ENCODE data around the gene GNE. TPM values are rescaled to one million over a fixed set of nuclear protein-coding genes. Genes with fewer than 3 reads are reported as not detected.
"Not testable (repeated sequence)": the region's sequence is repeated elsewhere in the genome, so short reads cannot be mapped to it uniquely, and the experiment has no call there.

The GNE gene
- total and polyA plus RNA-seq, 7 experiments from 2014 or later = 6.4 to 18.5 (median 13.1) TPM

GRCh38 chr9:36294996-36295395 is 36.7 kb upstream of the GNE start:
- H3K27ac Mint-ChIP-seq; H3K4me1 ChIP-seq (ENCODE audit: control insufficient read depth in 2 of 2, insufficient read depth in 2 of 2, low read length in 2 of 2); ATAC-seq; intact Hi-C loops (cut with micrococcal nuclease); H3K9me3 ChIP-seq (ENCODE audit: control insufficient read depth in 2 of 3, low read length in 3 of 3); H3K4me1 Mint-ChIP-seq; H3K36me3 ChIP-seq (ENCODE audit: control insufficient read depth in 2 of 3, insufficient read depth in 3 of 3, low read length in 3 of 3); H3K27me3 ChIP-seq (ENCODE audit: control insufficient read depth in 2 of 2, insufficient read depth in 2 of 2, low read length in 2 of 2); H3K9me3 Mint-ChIP-seq; POLR2A ChIA-PET; DNase-seq; H3K4me3 ChIP-seq (ENCODE audit: low read length); H3K36me3 Mint-ChIP-seq; H3K27ac ChIP-seq (ENCODE audit: low read depth, low read length); H3K4me3 Mint-ChIP-seq; H3K27me3 Mint-ChIP-seq: not testable (repeated sequence)
- CTCF ChIA-PET = interaction anchor here (0.6 kb wide), 1 partner anchor 9 kb away, joined by 4 read pairs; no protein-coding TSS in a partner anchor

GRCh38 chr9:36293918-36294317 is 35.7 kb upstream of the GNE start:
- H3K27me3 ChIP-seq (ENCODE audit: control insufficient read depth in 2 of 2, insufficient read depth in 2 of 2, low read length in 2 of 2) = no peaks in the 10 kb centered on the region
- H3K4me1 Mint-ChIP-seq = no peaks in the 10 kb centered on the region
- H3K9me3 Mint-ChIP-seq = no peaks in the 10 kb centered on the region
- no peaks in the 10 kb centered on the region for H3K4me1 ChIP-seq (ENCODE audit: control insufficient read depth in 2 of 2, insufficient read depth in 2 of 2, low read length in 2 of 2)
- intact Hi-C loops (cut with micrococcal nuclease) = no loop called here
- no peaks in the 10 kb centered on the region for H3K9me3 ChIP-seq (ENCODE audit: control insufficient read depth in 2 of 3, low read length in 3 of 3)
- H3K36me3 Mint-ChIP-seq = peaks cover 0 to 7% (median 0%) of the 10 kb centered on the region in 5 donors
- ChIA-PET CTCF (no interaction called here), POLR2A (no interaction called here)
- DNase-seq (no peak), ATAC-seq (no peak)
- no peak overlapping the region for H3K4me3 Mint-ChIP-seq
- H3K27ac ChIP-seq (ENCODE audit: low read depth, low read length) = no peak overlapping the region
- peaks cover 0 to 4% (median 0%) of the 10 kb centered on the region in 5 donors for H3K27me3 Mint-ChIP-seq
- H3K4me3 ChIP-seq (ENCODE audit: low read length) = no peak overlapping the region
- H3K36me3 ChIP-seq (ENCODE audit: control insufficient read depth in 2 of 3, insufficient read depth in 3 of 3, low read length in 3 of 3) = no peaks in the 10 kb centered on the region
- H3K27ac Mint-ChIP-seq = no peak overlapping the region

GRCh38 chr9:36293171-36293570 is 34.9 kb upstream of the GNE start:
- CTCF ChIA-PET = no interaction called here
- DNase-seq (no peak), ATAC-seq (no peak)
- no peak overlapping the region for H3K4me3 ChIP-seq (ENCODE audit: low read length)
- no peaks in the 10 kb centered on the region for H3K27me3 ChIP-seq (ENCODE audit: control insufficient read depth in 2 of 2, insufficient read depth in 2 of 2, low read length in 2 of 2)
- Mint-ChIP-seq H3K4me3 (no peak overlapping the region), H3K27me3 (peaks cover 0 to 4% (median 0%) of the 10 kb centered on the region in 5 donors), H3K27ac (no peak overlapping the region), H3K9me3 (no peaks in the 10 kb centered on the region), H3K36me3 (peaks cover 0 to 4% (median 0%) of the 10 kb centered on the region in 5 donors), H3K4me1 (no peaks in the 10 kb centered on the region)
- POLR2A ChIA-PET = no interaction called here
- no peaks in the 10 kb centered on the region for H3K4me1 ChIP-seq (ENCODE audit: control insufficient read depth in 2 of 2, insufficient read depth in 2 of 2, low read length in 2 of 2)
- H3K27ac ChIP-seq (ENCODE audit: low read depth, low read length) = no peak overlapping the region
- intact Hi-C loops (cut with micrococcal nuclease) = no loop called here
- no peaks in the 10 kb centered on the region for H3K9me3 ChIP-seq (ENCODE audit: control insufficient read depth in 2 of 3, low read length in 3 of 3)
- H3K36me3 ChIP-seq (ENCODE audit: control insufficient read depth in 2 of 3, insufficient read depth in 3 of 3, low read length in 3 of 3) = no peaks in the 10 kb centered on the region

- no peak for ATAC-seq
- H3K27ac ChIP-seq (ENCODE audit: low read depth, low read length) = no peak overlapping the region
- Mint-ChIP-seq H3K36me3 (peaks cover 0 to 4% (median 0%) of the 10 kb centered on the region in 5 donors), H3K27ac (no peak overlapping the region), H3K4me3 (no peak overlapping the region), H3K9me3 (no peaks in the 10 kb centered on the region), H3K27me3 (peaks cover 0 to 4% (median 0%) of the 10 kb centered on the region in 5 donors), H3K4me1 (peaks cover 0 to 3% (median 0%) of the 10 kb centered on the region in 7 donors)
- H3K4me3 ChIP-seq (ENCODE audit: low read length) = no peak overlapping the region
- H3K9me3 ChIP-seq (ENCODE audit: control insufficient read depth in 2 of 3, low read length in 3 of 3) = no peaks in the 10 kb centered on the region
- intact Hi-C loops (cut with micrococcal nuclease) = no loop called here
- no peaks in the 10 kb centered on the region for H3K4me1 ChIP-seq (ENCODE audit: control insufficient read depth in 2 of 2, insufficient read depth in 2 of 2, low read length in 2 of 2)
- no peak for DNase-seq
- H3K27me3 ChIP-seq (ENCODE audit: control insufficient read depth in 2 of 2, insufficient read depth in 2 of 2, low read length in 2 of 2) = no peaks in the 10 kb centered on the region
- H3K36me3 ChIP-seq (ENCODE audit: control insufficient read depth in 2 of 3, insufficient read depth in 3 of 3, low read length in 3 of 3) = no peaks in the 10 kb centered on the region
- ChIA-PET POLR2A (no interaction called here), CTCF (no interaction called here)
Observed at GRCh38 chr9:36292641-36293040, 34.4 kb upstream of the GNE start.

- no peaks in the 10 kb centered on the region for H3K36me3 ChIP-seq (ENCODE audit: control insufficient read depth in 2 of 3, insufficient read depth in 3 of 3, low read length in 3 of 3)
- ATAC-seq (no peak), DNase-seq (no peak)
- peaks cover 0 to 4% (median 0%) of the 10 kb centered on the region in 5 donors for H3K36me3 Mint-ChIP-seq
- H3K27me3 ChIP-seq (ENCODE audit: control insufficient read depth in 2 of 2, insufficient read depth in 2 of 2, low read length in 2 of 2) = no peaks in the 10 kb centered on the region
- H3K27ac Mint-ChIP-seq = no peak overlapping the region
- ChIA-PET POLR2A (no interaction called here), CTCF (no interaction called here)
- no peaks in the 10 kb centered on the region for H3K9me3 ChIP-seq (ENCODE audit: control insufficient read depth in 2 of 3, low read length in 3 of 3)
- no peaks in the 10 kb centered on the region for H3K4me1 ChIP-seq (ENCODE audit: control insufficient read depth in 2 of 2, insufficient read depth in 2 of 2, low read length in 2 of 2)
- peaks cover 0 to 3% (median 0%) of the 10 kb centered on the region in 7 donors for H3K4me1 Mint-ChIP-seq
- peaks cover 0 to 4% (median 0%) of the 10 kb centered on the region in 5 donors for H3K27me3 Mint-ChIP-seq
- H3K27ac ChIP-seq (ENCODE audit: low read depth, low read length) = no peak overlapping the region
- intact Hi-C loops (cut with micrococcal nuclease) = no loop called here
- H3K4me3 ChIP-seq (ENCODE audit: low read length) = no peak overlapping the region
- H3K9me3 Mint-ChIP-seq = no peaks in the 10 kb centered on the region
- H3K4me3 Mint-ChIP-seq = no peak overlapping the region
Observed at GRCh38 chr9:36290996-36291395, 32.7 kb upstream of the GNE start.

- Histone ChIP-seq H3K27me3 (ENCODE audit: control insufficient read depth in 2 of 2, insufficient read depth in 2 of 2, low read length in 2 of 2) (no peaks in the 10 kb centered on the region), H3K27ac (ENCODE audit: low read depth, low read length) (no peak overlapping the region), H3K36me3 (ENCODE audit: control insufficient read depth in 2 of 3, insufficient read depth in 3 of 3, low read length in 3 of 3) (no peaks in the 10 kb centered on the region), H3K9me3 (ENCODE audit: control insufficient read depth in 2 of 3, low read length in 3 of 3) (no peaks in the 10 kb centered on the region), H3K4me3 (ENCODE audit: low read length) (no peak overlapping the region), H3K4me1 (ENCODE audit: control insufficient read depth in 2 of 2, insufficient read depth in 2 of 2, low read length in 2 of 2) (no peaks in the 10 kb centered on the region)
- Mint-ChIP-seq H3K27ac (no peak overlapping the region), H3K9me3 (no peaks in the 10 kb centered on the region), H3K4me1 (peaks cover 0 to 3% (median 0%) of the 10 kb centered on the region in 7 donors), H3K36me3 (peaks cover 0 to 4% (median 0%) of the 10 kb centered on the region in 5 donors), H3K27me3 (peaks cover 0 to 4% (median 0%) of the 10 kb centered on the region in 5 donors), H3K4me3 (no peak overlapping the region)
- CTCF ChIA-PET = no interaction called here
- no peak for DNase-seq
- ATAC-seq = no peak
- intact Hi-C loops (cut with micrococcal nuclease) = no loop called here
- POLR2A ChIA-PET = no interaction called here
Observed at GRCh38 chr9:36289836-36290435, 31.7 kb upstream of the GNE start.

GRCh38 chr9:36288070-36288469 is 29.8 kb upstream of the GNE start:
- H3K4me1 ChIP-seq (ENCODE audit: control insufficient read depth in 2 of 2, insufficient read depth in 2 of 2, low read length in 2 of 2) = no peaks in the 10 kb centered on the region
- no peaks in the 10 kb centered on the region for H3K27me3 ChIP-seq (ENCODE audit: control insufficient read depth in 2 of 2, insufficient read depth in 2 of 2, low read length in 2 of 2)
- H3K9me3 Mint-ChIP-seq = no peaks in the 10 kb centered on the region
- ChIA-PET POLR2A (interaction anchor here (0.6 kb wide), 1 partner anchor 793 kb away, joined by 3 read pairs; no protein-coding TSS in a partner anchor), CTCF (no interaction called here)
- H3K27ac Mint-ChIP-seq = no peak overlapping the region
- H3K4me1 Mint-ChIP-seq = peaks cover 0 to 3% (median 0%) of the 10 kb centered on the region in 7 donors
- H3K4me3 ChIP-seq (ENCODE audit: low read length) = no peak overlapping the region
- H3K27me3 Mint-ChIP-seq = no peaks in the 10 kb centered on the region
- intact Hi-C loops (cut with micrococcal nuclease) = no loop called here
- no peak for DNase-seq
- no peaks in the 10 kb centered on the region for H3K9me3 ChIP-seq (ENCODE audit: control insufficient read depth in 2 of 3, low read length in 3 of 3)
- H3K4me3 Mint-ChIP-seq = no peak overlapping the region
- no peak for ATAC-seq
- peaks cover 0 to 5% (median 0%) of the 10 kb centered on the region in 5 donors for H3K36me3 Mint-ChIP-seq
- no peak overlapping the region for H3K27ac ChIP-seq (ENCODE audit: low read depth, low read length)
- H3K36me3 ChIP-seq (ENCODE audit: control insufficient read depth in 2 of 3, insufficient read depth in 3 of 3, low read length in 3 of 3) = no peaks in the 10 kb centered on the region

All from naive thymus-derived CD4-positive, alpha-beta T cell (primary cell).